ENCODE results near the gene TASL.

DNA sequence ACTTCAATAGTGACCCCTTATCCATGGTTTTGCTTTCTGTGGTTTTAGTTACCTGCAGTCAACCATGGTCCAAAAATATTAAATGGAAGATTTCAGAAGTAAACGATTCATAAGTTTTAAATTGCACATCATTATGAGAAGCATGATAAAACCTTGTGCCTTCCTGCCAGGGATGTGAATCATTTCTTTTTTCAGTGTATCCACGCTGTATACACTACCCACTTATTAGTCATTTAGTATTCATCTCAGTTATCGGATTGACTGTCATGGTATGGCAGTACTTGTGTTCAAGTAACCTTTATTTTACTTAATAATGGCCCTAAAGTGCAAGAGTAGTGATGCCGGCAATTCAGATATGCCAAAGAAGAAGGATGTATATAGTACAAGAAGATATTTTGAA is 37.7 kb upstream of the TASL start:
- TF ChIP-seq POLR2A (IDR thresholded peaks at IDR 0.05) (no peak), POLR2AphosphoS5 (IDR thresholded peaks at IDR 0.05) (no peak)

Measured in prostate gland (tissue), 1 donor.